HG03432 (cell line): ENCODE results near the gene ZBED4.

Experiments used
- ATAC-seq: cut with Tn5 transposase; IDR thresholded peaks from one replicate; pipeline ENCODE4 v1.9.1; 2021; ENCODE audit warnings: mild to moderate bottlenecking, moderate library complexity; ENCODE audit not compliant: unreplicated experiment

The ZBED4 gene

DNA sequence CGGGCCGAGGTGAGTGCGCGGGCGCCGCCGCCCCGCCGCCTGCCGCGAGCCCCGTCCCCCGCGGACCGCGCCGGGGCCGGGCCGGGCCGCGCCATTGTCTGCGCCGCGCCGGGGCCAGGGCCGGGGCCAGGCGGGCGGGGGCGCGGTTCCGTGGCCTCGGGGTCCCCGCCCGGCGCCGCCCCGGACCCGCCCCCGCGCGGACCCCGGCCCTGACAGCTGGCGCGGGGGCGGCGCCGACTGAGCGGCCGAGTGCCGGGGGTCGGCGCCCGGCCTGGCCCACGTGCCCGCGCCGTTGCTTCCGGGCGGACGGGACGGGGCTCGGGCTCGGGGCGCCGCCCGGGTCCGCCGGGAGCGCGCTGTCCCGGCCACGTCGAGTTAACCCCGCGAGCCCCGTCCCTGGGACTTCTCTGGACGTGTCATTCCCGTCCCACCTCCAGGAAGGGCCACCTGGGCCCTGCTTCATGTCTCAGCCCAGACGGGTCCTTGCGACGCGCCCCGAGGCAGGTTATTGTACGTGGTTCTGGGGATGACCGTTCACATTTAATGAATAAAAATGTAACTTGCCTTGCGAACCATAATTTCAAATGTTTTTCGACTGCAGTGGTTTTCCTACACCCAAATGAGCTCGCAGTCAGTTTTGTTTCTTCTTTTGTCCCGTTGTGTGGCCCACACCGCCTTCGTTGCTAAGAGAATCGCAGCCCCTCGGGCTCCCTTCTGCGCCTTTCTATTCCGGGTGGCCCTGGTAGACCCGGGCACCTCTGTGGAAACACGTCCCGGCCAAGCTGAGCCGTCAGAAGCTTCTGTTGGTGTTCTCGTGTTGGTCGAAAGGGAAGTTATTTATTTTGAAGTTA, 562 bp downstream of the ZBED4 start:
- ATAC-seq, result peak; percentile 37

- ATAC-seq, result no peak
Observed at GRCh38 chr22:49855251-49855911, 1.7 kb downstream of the ZBED4 start.

GRCh38 chr22:49856343-49856742, 2.7 kb downstream of the ZBED4 start:
- ATAC-seq, result no peak

- ATAC-seq, result no peak
Observed at GRCh38 chr22:49856766-49857618, 3.3 kb downstream of the ZBED4 start.

GRCh38 chr22:49858827-49859226, 5.2 kb downstream of the ZBED4 start:
- no peak for ATAC-seq

GRCh38 chr22:49861642-49862495, 8.2 kb downstream of the ZBED4 start:
- ATAC-seq, result no peak

DNA sequence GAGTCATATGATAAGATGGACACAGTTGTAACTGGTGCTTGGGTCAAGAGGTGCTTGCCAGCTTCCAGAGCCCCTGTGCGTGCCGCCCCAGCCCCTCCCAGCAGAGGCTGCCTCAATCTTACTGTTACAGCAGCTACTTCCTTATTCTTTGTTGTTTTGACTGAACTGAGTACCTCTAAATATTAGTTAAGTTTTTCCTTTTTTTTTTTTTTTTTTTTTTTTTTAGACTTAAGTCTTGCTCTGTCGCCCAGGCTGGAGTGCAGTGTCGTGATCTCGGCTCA, 8.8 kb downstream of the ZBED4 start:
- no peak for ATAC-seq

DNA sequence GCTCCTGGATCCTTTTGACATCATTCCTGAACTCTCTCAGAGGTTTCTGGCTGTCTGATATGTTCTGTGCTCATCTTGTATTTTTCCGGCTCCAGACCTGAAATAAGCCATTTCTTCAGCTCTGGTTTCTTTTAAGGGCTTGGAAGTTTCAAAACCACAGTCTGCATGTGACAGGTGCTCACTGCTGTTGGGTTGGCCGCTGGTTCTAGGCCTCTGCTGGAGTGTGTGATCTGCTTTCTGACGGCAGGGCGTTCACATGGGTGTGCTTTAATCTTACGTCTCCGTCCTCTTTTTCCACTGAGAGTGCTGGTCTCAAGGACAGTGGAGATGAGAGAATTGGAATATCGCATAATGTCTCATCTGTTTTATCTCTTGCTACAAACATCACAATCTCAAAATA, 10.3 kb downstream of the ZBED4 start:
- no peak for ATAC-seq

GRCh38 chr22:49865156-49865555, 11.5 kb downstream of the ZBED4 start:
- no peak for ATAC-seq

DNA sequence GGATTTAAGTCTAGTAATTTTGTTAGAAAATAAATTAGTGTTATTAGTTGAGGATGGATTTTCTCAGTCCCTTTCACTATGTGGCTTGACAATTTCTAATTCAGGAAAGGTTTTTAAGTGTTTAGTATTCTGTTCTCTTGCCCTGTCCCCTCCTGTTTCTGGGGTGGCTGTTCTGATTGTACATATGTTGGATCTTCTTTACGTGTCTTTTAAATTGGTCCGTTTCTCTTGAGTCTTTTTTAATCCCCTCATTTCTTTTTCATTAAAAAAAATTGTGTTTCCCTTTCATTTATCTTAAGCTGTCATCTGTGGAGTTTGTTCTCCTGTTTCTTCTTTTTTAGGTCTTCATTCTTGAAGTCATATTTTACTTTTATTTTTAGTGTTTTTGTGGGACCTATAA, 12.5 kb downstream of the ZBED4 start:
- no peak for ATAC-seq

GRCh38 chr22:49866646-49867045, 13.0 kb downstream of the ZBED4 start:
- ATAC-seq, result no peak

GRCh38 chr22:49867303-49868265, 13.9 kb downstream of the ZBED4 start:
- no peak for ATAC-seq

- ATAC-seq, result no peak
Observed at GRCh38 chr22:49869086-49869830, 15.6 kb downstream of the ZBED4 start.

- no peak for ATAC-seq
Observed at GRCh38 chr22:49869845-49870712, 16.4 kb downstream of the ZBED4 start.

GRCh38 chr22:49871482-49871881, 17.8 kb downstream of the ZBED4 start:
- ATAC-seq, result no peak

DNA sequence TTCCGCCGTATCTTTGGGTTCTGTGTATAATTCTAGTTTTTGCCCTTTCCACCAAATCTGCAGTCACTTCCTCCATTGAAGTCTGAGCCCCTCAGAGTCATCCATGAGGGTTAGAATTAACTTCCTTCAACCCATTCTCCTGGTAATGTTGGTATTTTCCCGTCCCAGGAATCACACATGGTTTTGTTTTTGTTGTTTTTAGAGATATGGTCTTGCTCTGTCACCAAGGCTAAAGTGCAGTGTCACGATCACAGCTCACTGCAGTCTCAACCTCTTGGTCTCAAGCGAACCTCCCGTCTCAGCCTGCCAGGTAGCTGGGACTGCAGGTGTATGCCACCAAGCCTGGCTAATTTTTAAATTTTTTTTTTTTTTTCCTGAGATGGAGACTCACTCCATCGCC, 18.7 kb downstream of the ZBED4 start:
- ATAC-seq, result no peak

- no peak for ATAC-seq
Observed at GRCh38 chr22:49873228-49873940, 19.7 kb downstream of the ZBED4 start.
